Stimulated activated memory B cell treated with anti-CD40 and anti-IgM and Interleukin-4, amounts not matched to agents 10 μg/mL and 1 μg/mL and 100 μg/mL, for 72 hours (primary cell): ENCODE results near the gene THSD4.

Experiments
- ATAC-seq: fragments of 150-1000 bp; cut with Tn5 transposase; 2 replicates; pipeline ENCODE4 v1.10.0; 2021
- H3K27ac Mint-ChIP-seq: one replicate; pipeline ENCODE4 v1.8.0; 2022; ENCODE audit warnings: mild to moderate bottlenecking, mixed read lengths
- H3K27me3 Mint-ChIP-seq: one replicate; pipeline ENCODE4 v1.8.0; 2022; ENCODE audit warnings: mixed read lengths
- H3K36me3 Mint-ChIP-seq: one replicate; pipeline ENCODE4 v1.8.0; 2022; ENCODE audit warnings: mixed read lengths
- H3K4me1 Mint-ChIP-seq: one replicate; pipeline ENCODE4 v1.8.0; 2022; ENCODE audit warnings: mixed read lengths
- H3K4me3 Mint-ChIP-seq: one replicate; pipeline ENCODE4 v1.8.0; 2022; ENCODE audit warnings: mild to moderate bottlenecking, moderate library complexity, mixed read lengths
- H3K9me3 Mint-ChIP-seq: one replicate; pipeline ENCODE4 v1.8.0; 2022; ENCODE audit warnings: mixed read lengths

Gene THSD4

DNA sequence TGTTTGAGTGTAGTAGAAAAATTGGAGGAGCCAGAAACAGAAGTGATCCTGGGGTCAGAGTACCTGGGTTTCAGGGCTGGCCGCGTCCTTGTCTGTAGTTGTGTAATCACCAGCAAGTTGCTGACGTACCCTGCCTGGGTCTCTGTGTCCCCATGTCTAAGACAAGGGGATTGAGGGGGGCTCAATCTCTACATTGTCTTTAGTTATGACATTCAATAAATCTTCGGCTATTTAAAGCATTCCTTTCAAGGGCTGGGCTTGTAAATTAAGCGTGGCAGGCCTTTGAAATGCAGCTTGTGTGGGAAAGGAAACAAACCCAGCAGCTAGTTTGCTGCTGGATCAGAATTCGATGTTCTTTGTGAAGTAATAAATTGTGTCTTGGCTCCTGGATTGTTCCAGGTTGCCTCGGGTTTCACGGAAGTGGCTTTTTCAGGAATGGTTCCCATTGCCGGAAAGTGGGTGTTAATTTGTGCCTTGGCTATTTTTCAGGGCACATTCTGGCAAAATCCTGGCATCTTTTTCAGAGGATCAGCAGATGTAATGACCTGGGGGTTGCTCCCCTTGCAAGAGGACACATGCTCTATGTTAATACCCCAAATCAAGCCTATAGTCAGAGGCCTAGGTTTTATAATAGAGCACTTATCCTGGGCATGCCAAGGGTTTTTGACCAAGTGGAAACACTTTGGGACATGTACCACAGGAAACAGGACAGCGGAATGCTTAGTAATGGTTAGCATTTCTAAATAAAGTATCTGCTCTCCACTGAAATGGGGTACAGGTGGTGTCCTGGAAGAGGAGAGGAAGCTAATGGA, 400.3 kb downstream of the THSD4 start:
- H3K4me3 Mint-ChIP-seq, result no peak overlapping the region
- peaks cover 2% of the 10 kb centered on the region for H3K9me3 Mint-ChIP-seq
- peaks cover 20% of the 10 kb centered on the region for H3K27me3 Mint-ChIP-seq
- H3K27ac Mint-ChIP-seq, result no peak overlapping the region
- H3K4me1 Mint-ChIP-seq, result no peaks in the 10 kb centered on the region
- no peak for ATAC-seq
- no peaks in the 10 kb centered on the region for H3K36me3 Mint-ChIP-seq

DNA sequence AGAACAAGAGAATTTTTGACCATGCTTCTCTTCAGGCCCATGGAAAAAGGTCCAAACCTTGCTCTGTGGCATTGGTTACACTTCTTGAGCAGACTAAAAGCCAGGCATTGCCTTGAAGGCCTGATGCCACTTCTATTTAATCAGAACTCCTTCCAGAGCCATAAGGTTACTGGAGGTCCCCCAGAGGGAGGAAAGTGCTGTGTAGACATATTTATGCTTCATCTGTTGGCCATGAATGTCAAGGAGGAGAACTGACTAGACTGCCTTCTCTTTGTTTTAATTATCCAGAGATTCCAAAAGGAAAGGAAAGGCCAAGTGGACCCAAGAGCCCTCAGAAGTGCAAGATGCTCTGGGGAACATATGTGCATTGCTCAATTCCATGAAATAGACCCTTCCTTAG, 402.5 kb downstream of the THSD4 start:
- H3K9me3 Mint-ChIP-seq, result no peaks in the 10 kb centered on the region
- peaks cover 21% of the 10 kb centered on the region for H3K27me3 Mint-ChIP-seq
- H3K4me3 Mint-ChIP-seq, result no peak overlapping the region
- no peak for ATAC-seq
- no peaks in the 10 kb centered on the region for H3K36me3 Mint-ChIP-seq
- H3K4me1 Mint-ChIP-seq, result no peaks in the 10 kb centered on the region
- H3K27ac Mint-ChIP-seq, result no peak overlapping the region

DNA sequence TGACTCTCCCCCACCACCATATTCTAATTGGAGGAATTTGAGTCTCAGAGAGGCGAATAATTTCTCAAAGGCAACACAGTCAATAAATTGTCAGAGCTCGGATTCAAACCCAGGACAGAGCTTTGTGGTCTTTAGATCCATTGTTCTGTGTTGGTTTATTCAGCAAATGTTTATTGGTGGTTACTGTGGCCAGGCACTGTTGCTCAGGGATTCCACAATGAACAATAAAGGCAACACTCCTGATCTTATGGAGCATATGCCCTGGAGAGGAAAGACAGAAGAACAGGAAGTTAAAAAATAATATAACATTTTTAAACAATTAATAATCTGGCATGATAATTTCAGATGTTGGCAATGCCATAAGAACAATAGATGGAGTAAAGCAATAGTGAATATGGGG, 403.4 kb downstream of the THSD4 start:
- Mint-ChIP-seq H3K36me3 (no peaks in the 10 kb centered on the region), H3K4me3 (no peak overlapping the region), H3K9me3 (no peaks in the 10 kb centered on the region), H3K27ac (no peak overlapping the region), H3K4me1 (no peaks in the 10 kb centered on the region), H3K27me3 (peaks cover 21% of the 10 kb centered on the region)
- no peak for ATAC-seq

DNA sequence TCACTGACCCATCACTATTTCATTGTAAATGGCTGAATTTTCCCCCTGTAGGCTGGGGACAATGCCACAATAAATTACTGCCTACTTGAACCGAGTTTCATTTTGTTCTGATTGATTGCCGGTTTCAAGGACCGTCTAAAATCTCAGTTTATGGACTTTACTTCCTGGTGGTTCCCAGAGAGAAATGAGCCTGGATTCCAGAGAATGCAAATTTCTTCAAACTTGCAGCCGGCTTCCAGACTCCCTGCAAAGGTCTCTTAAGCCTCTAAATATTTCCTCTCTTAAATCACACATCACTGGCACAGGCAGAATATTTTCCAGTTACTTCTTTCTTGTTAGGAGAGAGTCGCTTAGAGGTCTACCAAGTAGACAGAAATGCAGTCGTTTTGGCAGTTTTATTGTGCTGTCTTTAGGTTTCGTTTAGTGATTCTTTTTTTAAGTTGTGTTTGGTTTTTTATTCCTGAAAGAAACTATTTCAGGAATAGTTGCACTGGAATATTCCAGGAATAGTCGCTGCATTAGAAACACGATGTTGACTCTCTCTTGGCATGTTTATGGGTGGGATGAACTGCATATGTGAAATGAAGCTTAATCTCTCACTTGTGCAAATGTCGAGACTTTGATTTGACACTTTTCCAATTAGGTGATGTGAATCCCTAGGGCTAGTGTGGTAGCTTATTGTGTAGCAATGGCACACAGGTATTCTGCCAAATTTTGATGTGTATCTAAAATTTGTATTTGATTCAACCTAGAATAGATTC, 411.0 kb downstream of the THSD4 start:
- no peak for ATAC-seq
- H3K9me3 Mint-ChIP-seq, result no peaks in the 10 kb centered on the region
- no peak overlapping the region for H3K27ac Mint-ChIP-seq
- H3K4me3 Mint-ChIP-seq, result no peak overlapping the region
- H3K4me1 Mint-ChIP-seq, result no peaks in the 10 kb centered on the region
- no peaks in the 10 kb centered on the region for H3K36me3 Mint-ChIP-seq
- peaks cover 27% of the 10 kb centered on the region for H3K27me3 Mint-ChIP-seq

DNA sequence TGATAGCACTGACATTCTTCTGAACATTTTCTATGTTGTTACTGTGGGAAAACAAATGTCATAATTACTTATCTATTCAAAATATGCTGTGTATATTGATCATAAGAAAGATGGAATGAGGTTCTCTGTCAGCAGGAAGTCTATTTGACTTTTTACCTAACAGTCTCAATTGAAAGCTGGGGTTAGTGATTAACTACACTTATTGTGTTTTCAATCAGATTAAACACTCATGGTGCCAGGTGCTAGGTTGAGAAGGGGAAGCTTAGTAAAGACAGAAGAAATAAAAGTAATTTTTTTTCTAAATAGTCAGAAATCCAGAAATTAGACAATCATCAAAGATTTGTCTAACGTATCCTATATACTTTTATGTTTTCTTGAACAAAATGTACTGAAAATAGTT, 414.1 kb downstream of the THSD4 start:
- H3K36me3 Mint-ChIP-seq, result no peaks in the 10 kb centered on the region
- no peak for ATAC-seq
- H3K4me1 Mint-ChIP-seq, result no peaks in the 10 kb centered on the region
- peaks cover 3% of the 10 kb centered on the region for H3K9me3 Mint-ChIP-seq
- no peak overlapping the region for H3K27ac Mint-ChIP-seq
- H3K4me3 Mint-ChIP-seq, result no peak overlapping the region
- peaks cover 27% of the 10 kb centered on the region for H3K27me3 Mint-ChIP-seq

DNA sequence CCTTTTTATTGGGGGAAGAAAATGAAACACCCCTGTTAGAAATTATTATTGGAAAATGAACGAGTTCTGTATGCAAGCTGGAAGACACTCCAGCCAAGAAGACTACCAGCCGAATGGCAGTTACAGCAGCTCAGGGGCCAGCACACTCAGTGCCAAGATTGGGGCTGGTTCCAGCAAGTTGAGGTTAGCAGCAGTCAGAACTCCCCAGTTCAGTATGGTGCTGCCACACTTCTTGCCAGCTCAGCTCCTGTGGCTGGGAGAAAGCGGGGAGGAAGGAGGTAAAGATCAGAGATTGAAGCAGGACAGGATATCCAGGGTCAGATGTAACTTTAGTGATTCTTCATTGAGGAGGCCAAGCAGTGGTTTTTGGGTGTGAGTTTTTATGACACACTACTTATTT, 414.8 kb downstream of the THSD4 start:
- Mint-ChIP-seq H3K4me1 (no peaks in the 10 kb centered on the region), H3K36me3 (no peaks in the 10 kb centered on the region), H3K27ac (no peak overlapping the region), H3K27me3 (peaks cover 27% of the 10 kb centered on the region), H3K9me3 (peaks cover 6% of the 10 kb centered on the region), H3K4me3 (no peak overlapping the region)
- no peak for ATAC-seq

DNA sequence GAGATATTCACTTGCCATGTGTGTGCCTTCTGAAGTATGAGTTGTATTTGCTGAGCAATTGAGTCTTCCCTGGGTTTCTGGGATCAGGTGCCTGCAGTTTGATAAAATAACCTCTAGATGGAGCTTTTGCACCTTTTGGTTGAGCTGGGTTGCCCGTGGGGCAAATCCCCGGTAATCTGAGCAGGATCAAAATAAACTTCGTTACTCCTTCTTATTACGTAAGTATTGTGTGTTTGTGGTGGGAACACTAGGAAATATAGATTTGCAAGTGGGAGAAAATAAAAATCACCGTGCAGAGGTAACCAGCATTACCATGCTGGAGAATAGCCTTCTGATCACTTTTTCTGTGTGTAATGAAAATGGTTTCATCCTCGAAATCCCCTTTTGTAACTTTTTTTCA, 417.7 kb downstream of the THSD4 start:
- no peak for ATAC-seq
- H3K4me3 Mint-ChIP-seq, result no peak overlapping the region
- H3K27ac Mint-ChIP-seq, result no peak overlapping the region
- H3K9me3 Mint-ChIP-seq, result peaks cover 6% of the 10 kb centered on the region
- no peaks in the 10 kb centered on the region for H3K4me1 Mint-ChIP-seq
- no peaks in the 10 kb centered on the region for H3K36me3 Mint-ChIP-seq
- peaks cover 19% of the 10 kb centered on the region for H3K27me3 Mint-ChIP-seq

DNA sequence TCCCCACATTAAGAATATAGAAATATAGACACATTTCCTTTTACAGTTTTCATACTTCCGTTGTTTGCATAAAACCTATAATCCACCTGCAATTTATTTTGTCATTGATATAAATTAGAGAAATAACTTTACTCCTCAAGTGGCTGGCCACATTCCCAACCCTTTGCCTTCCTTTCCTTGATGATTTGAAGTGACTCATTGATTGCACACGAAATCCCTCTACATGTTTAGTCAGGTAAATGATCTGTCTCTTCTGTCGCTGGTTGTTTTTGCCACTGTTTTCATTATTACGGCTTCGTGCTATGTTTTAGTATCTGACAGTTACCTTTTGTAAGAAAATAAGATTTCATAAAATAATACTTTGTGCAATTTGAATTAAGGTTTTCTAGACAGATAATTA, 422.9 kb downstream of the THSD4 start:
- Mint-ChIP-seq H3K4me1 (no peaks in the 10 kb centered on the region), H3K9me3 (peaks cover 3% of the 10 kb centered on the region)
- no peak for ATAC-seq

DNA sequence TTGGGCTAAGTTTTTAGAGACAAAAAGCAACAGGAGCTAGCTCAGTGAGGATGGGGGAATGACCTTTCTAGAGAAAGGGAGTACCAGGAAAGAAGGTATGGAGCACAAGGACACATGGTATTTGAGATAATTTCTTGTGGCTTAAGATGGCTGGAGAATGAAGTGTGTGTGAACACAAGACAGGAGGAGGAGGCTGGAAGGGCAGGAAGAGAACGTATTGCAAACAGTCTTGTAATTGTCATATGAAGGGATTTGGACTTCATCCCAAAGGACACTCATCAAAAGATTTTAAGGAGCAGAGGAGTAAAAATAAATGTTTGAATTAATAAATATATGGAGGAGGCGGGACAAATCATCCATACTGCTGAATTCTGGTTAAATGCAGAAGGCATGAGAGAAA, 426.5 kb downstream of the THSD4 start:
- peaks cover 27% of the 10 kb centered on the region for H3K27me3 Mint-ChIP-seq
- H3K4me1 Mint-ChIP-seq, result no peaks in the 10 kb centered on the region
- no peaks in the 10 kb centered on the region for H3K36me3 Mint-ChIP-seq
- H3K9me3 Mint-ChIP-seq, result peaks cover 5% of the 10 kb centered on the region
- H3K4me3 Mint-ChIP-seq, result no peak overlapping the region
- ATAC-seq, result no peak
- no peak overlapping the region for H3K27ac Mint-ChIP-seq

More for the DNA sequence above, 422.9 kb downstream of the THSD4 start:
- H3K36me3 Mint-ChIP-seq, result no peaks in the 10 kb centered on the region
- no peak overlapping the region for H3K4me3 Mint-ChIP-seq
- H3K27ac Mint-ChIP-seq, result no peak overlapping the region
- peaks cover 19% of the 10 kb centered on the region for H3K27me3 Mint-ChIP-seq

DNA sequence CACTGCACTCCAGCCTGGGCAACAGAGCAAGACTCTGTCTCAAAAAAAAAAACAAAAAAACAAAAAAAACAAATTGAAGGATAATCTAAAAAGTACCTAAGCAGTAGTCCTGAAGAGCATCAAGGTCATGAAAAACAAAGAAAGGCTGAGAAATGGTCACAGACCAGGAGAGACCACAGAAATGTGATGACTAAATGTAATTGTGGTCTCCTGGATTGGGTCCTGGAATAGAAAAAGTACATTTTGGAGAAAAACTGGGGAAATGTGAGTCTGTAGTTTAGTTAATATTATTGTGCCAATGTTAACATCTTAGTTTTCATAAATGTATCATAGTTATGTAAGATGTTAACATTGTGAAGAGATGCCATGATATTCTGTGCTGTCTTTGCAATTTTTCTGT, 427.6 kb downstream of the THSD4 start:
- peaks cover 27% of the 10 kb centered on the region for H3K27me3 Mint-ChIP-seq
- no peak overlapping the region for H3K27ac Mint-ChIP-seq
- H3K4me3 Mint-ChIP-seq, result no peak overlapping the region
- no peaks in the 10 kb centered on the region for H3K4me1 Mint-ChIP-seq
- ATAC-seq, result no peak
- H3K36me3 Mint-ChIP-seq, result no peaks in the 10 kb centered on the region
- H3K9me3 Mint-ChIP-seq, result peaks cover 5% of the 10 kb centered on the region

DNA sequence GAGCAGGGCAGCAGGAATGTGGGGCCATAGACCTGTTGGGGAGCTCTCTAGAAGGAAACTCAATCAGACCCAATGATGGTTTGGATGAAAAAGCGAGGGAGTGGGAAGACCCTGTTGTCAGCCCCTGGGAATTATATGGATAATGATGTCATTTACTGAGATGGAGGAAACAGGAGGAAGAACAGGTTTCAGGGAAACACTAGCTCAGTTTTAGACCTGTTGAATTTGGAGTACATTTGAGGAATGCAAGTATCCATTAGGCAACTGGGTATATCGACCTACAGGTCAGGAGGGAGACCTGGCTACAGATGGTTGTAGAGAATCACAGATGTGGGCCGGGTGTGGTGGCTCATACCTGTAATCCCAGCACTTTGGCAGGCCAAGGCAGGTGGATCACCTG, 428.1 kb downstream of the THSD4 start:
- no peak overlapping the region for H3K27ac Mint-ChIP-seq
- peaks cover 27% of the 10 kb centered on the region for H3K27me3 Mint-ChIP-seq
- no peaks in the 10 kb centered on the region for H3K36me3 Mint-ChIP-seq
- peaks cover 5% of the 10 kb centered on the region for H3K9me3 Mint-ChIP-seq
- no peak for ATAC-seq
- H3K4me1 Mint-ChIP-seq, result no peaks in the 10 kb centered on the region
- H3K4me3 Mint-ChIP-seq, result no peak overlapping the region

DNA sequence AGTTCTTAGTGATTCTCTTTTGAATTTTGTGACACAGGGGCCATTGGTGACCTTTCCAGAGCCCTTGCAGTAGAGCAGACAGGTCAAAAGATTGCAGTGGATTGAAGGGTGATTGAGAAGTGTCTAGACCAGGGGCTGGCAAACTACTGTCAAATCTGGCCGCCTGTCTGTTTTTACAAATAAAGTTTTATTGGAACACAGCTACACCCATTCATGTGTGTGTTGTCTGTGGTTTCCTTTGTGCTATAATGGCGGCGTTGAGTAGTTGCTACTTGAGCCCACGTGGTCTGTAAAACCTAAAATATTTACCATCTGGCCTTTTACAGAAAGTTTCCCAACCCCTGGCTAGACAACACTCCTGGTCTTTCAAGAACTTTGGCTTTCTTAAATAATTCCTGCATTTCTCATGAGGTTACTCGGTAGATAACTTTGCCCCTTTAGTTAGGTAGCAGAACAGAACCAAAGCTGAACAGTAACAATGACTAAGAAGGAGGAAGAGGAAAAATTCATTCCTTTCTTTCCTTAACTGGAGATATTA, 430.0 kb downstream of the THSD4 start:
- Mint-ChIP-seq H3K27ac (no peak overlapping the region), H3K4me3 (no peak overlapping the region), H3K27me3 (peaks cover 27% of the 10 kb centered on the region), H3K36me3 (no peaks in the 10 kb centered on the region), H3K4me1 (no peaks in the 10 kb centered on the region), H3K9me3 (peaks cover 5% of the 10 kb centered on the region)
- ATAC-seq, result no peak

DNA sequence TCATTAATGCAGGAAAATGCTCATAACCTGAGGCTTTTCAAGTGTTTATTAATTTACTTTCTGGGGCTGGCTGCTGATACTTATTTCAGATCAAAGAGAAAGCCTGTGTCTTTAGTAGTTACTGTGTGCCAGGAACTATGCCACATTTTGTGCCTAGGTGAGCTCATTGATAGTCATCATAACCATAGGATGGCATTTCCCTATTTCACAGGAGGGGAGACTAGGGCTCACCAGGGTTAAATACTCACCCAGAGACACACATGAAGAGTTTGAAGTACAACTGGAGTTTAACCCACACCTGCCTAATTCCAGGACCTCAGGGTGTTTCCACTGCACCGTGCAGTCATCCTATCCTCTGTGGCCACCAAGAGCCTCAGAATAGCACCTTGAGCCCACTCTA, 430.7 kb downstream of the THSD4 start:
- H3K27ac Mint-ChIP-seq, result no peak overlapping the region
- peaks cover 27% of the 10 kb centered on the region for H3K27me3 Mint-ChIP-seq
- peaks cover 5% of the 10 kb centered on the region for H3K9me3 Mint-ChIP-seq
- H3K36me3 Mint-ChIP-seq, result no peaks in the 10 kb centered on the region
- no peak overlapping the region for H3K4me3 Mint-ChIP-seq
- no peaks in the 10 kb centered on the region for H3K4me1 Mint-ChIP-seq
- no peak for ATAC-seq

DNA sequence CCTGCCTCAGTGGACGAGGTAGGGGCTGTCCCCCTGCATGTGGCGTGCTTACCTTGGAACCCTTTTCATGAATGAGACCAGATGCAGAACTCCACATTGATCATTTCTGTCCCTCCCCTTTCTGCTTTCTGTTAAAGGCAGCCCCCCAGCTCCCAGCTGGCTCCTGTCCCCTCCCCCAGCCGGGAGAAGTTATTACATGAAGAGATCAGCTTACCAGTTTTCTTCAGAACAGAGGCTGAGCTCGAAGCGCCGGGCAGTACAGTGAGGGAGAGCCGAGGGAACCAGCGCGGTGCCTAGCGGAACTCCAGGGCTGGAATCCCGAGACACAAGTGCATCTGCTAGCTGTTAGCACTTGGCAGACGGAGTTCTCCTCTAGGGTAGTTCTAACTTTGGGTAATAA, 431.7 kb downstream of the THSD4 start:
- no peak overlapping the region for H3K27ac Mint-ChIP-seq
- ATAC-seq, result no peak

DNA sequence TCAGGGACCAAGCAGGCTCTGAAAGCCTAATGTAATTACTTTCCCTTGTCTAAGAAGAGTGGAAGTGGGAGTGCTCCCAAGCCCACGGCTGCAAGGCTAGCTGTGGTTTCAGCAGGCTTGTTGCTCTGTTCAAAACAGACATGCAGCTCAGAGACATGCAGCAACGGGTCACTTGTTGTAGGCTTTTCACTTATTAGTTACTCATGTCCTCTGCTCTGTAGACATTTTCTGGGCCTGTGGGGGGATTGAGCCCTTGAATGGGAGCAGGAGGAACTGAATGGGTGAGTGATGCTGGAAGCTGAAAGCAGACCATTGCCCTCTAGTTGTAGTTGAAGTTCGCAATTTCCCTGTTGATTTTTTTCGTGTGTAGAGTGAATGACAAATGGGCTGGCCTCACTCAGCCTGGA, 433.1 kb downstream of the THSD4 start:
- no peak overlapping the region for H3K27ac Mint-ChIP-seq
- H3K4me1 Mint-ChIP-seq, result no peaks in the 10 kb centered on the region

More for the DNA sequence above, 431.7 kb downstream of the THSD4 start:
- Mint-ChIP-seq H3K4me1 (no peaks in the 10 kb centered on the region), H3K36me3 (no peaks in the 10 kb centered on the region), H3K9me3 (peaks cover 5% of the 10 kb centered on the region), H3K4me3 (no peak overlapping the region), H3K27me3 (peaks cover 19% of the 10 kb centered on the region)

DNA sequence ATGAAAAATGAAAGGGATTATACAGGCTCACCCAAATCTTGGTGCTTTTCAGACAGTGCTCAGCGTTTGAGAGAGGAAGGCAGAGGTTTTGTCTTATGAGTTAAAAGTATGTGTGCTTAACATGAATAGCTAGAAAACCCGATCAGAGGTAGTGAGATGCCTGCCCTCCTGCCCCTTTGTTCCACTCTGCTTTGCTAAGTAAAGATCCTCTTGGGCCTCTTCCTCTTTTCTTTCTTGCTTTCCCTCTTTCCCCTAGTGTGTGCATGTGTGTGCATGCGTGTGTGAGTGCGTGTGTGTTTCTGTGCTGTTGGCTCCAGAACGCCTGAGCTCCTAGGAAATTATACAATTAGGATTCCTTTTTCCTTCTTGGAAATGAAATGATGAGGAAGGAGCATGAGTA, 433.8 kb downstream of the THSD4 start:
- Mint-ChIP-seq H3K9me3 (peaks cover 5% of the 10 kb centered on the region), H3K27me3 (no peaks in the 10 kb centered on the region)
- no peak for ATAC-seq

More for the DNA sequence above, 433.1 kb downstream of the THSD4 start:
- H3K27me3 Mint-ChIP-seq, result peaks cover 5% of the 10 kb centered on the region
- H3K9me3 Mint-ChIP-seq, result peaks cover 5% of the 10 kb centered on the region
- no peaks in the 10 kb centered on the region for H3K36me3 Mint-ChIP-seq
- no peak overlapping the region for H3K4me3 Mint-ChIP-seq
- no peak for ATAC-seq

More for the DNA sequence above, 433.8 kb downstream of the THSD4 start:
- Mint-ChIP-seq H3K36me3 (no peaks in the 10 kb centered on the region), H3K4me1 (no peaks in the 10 kb centered on the region), H3K27ac (no peak overlapping the region), H3K4me3 (no peak overlapping the region)
